Cerebellar nuclear complex (tissue), 1 donor: ENCODE measurements around the gene TRIM26.
"Not testable (repeated sequence)": the region's sequence is repeated elsewhere in the genome, so short reads cannot be mapped to it uniquely, and the experiment has no call there.

ENCODE experiments used
- DNase-seq, 2 experiments: peaks; one replicate each; lab custom pipeline; 2025; lab: John Stamatoyannopoulos, UW

Gene TRIM26

DNA sequence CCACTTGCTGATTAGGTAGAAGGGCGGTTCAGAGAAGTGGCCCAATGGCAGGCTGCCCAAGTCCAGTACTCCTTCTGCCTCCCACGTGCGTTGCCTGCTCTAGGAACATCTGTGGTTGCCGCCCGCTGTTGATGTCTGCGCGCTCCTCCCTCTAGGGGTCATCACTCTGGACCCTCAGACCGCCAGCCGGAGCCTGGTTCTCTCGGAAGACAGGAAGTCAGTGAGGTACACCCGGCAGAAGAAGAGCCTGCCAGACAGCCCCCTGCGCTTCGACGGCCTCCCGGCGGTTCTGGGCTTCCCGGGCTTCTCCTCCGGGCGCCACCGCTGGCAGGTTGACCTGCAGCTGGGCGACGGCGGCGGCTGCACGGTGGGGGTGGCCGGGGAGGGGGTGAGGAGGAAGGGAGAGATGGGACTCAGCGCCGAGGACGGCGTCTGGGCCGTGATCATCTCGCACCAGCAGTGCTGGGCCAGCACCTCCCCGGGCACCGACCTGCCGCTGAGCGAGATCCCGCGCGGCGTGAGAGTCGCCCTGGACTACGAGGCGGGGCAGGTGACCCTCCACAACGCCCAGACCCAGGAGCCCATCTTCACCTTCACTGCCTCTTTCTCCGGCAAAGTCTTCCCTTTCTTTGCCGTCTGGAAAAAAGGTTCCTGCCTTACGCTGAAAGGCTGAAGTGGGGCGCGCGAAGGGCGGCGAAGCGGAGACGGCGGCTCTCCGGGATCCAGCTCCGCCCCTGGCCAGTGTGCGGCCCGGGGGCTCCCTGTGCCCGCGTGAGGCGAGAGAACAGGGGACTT, 41.3 kb downstream of the TRIM26 start:
- DNase-seq = no peak

DNA sequence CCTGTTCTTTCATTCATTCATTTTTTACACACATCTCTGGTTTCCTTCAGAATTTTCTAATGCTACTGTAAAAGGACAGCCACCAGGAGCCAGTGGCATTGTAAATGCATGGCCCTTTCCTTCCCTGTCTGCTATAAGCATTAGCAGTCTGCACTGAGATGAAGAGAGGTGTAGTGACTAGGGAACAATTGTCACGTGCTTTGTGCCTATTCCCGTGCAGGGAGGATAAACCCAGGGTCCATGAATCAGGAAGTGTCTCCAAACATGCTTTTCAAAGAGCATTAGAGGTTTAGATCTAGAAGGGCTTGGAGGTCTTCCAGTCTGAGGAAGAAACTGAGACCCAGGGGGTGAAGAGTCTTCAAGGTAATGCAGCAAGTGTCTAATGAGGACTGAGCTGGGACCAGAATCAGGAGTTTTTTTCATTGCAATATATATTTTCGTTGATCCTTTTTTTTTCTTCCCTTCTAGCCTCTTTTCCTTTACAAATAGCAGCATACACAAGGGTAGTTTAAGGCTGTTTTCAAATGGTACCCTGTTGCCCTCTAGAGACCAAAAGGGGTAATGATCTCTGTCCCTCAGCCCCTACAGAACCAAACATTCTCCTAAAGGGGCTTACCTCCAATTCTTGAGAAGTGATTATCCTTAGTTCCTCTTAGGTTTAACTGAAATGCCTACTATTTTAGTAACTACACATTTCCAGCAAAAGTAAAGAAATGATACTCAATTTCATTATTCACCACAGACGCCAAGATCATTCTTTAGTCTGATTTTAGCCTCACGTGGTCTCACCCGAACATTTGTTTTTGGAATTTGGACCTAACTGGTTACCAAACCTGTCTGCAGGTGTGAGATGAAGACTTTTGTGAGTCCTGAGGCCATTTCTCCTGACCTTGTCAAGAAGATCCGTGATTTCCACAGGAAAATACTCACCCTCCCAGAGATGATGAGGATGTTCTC, 43.3 kb downstream of the TRIM26 start:
- DNase-seq = no peak

DNA sequence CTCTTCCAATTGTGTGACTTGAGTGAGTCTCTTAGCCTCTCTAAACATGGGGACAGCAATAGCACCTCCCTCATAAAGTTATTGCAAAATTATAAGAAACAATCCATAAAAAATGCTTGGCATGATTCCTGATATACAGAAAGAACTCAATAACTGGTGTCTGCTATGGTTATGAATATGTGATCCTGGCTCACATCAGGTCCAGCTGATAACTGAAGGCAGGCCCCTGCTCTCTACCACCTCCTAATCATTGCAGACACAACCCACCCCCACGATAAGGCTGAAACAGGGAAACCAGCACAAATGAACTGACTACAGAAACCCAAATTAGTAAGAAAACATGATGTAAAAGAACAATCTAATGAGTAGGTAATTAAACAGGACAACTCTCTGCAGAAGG, 44.5 kb downstream of the TRIM26 start:
- no peak for DNase-seq

- DNase-seq = no peak
These were observed 46.1 kb downstream of the TRIM26 start for GRCh38 chr6:30167101-30167500.

- not testable (repeated sequence) for DNase-seq
These were observed 48.0 kb downstream of the TRIM26 start for GRCh38 chr6:30165238-30165637.

DNA sequence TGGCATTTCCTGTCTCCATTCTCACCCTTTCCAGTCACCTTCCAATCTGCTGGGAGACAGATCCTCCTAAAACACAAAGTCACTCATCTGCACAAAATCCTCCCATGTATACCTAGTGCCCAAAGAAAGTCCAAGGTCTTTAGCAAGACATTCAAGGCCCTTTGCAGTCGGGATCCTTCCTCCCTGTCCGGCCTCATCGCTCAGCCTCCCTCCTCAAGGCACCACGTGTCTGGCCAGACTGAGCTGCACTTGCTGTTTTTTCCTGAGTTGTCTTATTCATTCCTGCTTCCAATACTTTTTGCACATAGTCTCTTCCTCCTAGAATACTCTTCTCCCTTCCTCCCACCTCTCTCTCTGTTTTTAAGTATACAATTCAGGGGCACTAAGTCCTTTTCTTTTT, 48.5 kb downstream of the TRIM26 start:
- DNase-seq = no peak

- no peak for DNase-seq
These were observed 49.1 kb downstream of the TRIM26 start for GRCh38 chr6:30163918-30164654.

DNA sequence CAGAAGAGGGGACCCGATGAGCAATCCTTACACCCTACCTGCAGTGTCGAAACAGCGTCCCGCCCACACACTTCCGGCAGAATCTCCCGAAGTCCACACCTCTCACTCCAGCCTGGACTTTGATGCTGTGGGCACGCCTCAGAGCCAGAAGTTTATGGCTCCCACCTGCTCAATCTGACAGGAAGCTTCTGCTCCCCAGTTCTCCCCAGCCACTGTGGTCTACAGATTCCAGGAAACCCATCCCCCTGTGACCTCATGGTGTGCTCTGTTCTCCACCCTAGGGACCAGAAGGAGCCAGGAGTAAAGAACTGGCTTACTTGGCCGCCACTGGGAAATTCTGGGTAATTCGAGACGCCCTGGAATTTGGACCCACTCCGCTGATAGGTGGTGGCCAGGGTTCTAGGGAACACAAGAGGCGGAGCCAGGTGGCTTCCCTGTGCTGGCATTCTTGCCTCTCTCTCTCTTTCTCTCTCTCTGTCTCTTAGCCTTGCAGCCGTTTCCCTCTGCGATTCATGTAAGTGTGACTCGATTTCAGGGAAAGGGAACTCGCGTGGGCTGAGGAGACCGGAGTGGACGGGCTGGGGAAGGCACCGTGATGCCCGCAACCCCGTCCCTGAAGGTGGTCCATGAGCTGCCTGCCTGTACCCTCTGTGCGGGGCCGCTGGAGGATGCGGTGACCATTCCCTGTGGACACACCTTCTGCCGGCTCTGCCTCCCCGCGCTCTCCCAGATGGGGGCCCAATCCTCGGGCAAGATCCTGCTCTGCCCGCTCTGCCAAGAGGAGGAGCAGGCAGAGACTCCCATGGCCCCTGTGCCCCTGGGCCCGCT, 49.9 kb downstream of the TRIM26 start, which contains the start of gene TRIM15:
Gene TRIM15 (plus strand): TSS at position 457 of the 828 bp plus-strand sequence. CDS start 139 bp downstream, at position 596.
- DNase-seq = no peak

DNA sequence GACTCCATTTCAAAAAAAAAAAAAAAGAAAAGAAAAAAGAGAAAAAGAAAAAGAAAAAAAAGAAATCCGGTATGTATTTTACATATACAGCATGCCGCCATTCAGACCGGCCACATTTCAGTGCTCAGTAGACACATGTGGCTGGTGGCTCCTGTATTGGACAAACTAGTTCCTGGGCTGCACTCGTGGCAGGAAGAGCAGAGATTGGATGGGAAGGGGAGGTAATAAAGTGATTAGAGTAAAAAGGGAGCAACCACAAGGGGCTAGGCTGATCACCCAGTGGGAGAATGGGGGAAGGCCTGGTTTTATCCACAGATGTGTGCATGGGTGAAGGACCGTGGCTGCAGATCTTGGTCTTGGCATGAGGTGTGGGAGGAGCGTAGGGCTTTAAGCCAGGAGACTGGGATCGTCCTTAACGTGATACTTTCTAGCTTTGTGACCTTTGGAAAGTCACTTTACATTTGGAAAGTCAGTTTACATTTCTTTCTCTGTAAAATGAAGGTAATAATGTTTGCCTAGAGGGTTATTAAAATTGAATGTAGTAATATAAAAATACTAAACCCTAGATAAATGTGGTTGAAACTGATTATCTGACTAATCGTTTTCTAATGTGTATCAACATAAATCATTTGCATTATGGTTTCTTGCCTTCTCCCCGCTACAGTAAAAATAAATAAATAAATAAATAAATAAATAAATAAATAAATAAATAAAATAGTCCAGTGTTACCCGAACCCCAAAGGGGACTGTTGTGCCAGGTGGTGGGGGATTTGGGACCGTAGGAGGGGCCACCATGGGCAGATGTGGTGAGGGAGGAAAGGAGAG, 50.7 kb downstream of the TRIM26 start:
- no peak for DNase-seq

DNA sequence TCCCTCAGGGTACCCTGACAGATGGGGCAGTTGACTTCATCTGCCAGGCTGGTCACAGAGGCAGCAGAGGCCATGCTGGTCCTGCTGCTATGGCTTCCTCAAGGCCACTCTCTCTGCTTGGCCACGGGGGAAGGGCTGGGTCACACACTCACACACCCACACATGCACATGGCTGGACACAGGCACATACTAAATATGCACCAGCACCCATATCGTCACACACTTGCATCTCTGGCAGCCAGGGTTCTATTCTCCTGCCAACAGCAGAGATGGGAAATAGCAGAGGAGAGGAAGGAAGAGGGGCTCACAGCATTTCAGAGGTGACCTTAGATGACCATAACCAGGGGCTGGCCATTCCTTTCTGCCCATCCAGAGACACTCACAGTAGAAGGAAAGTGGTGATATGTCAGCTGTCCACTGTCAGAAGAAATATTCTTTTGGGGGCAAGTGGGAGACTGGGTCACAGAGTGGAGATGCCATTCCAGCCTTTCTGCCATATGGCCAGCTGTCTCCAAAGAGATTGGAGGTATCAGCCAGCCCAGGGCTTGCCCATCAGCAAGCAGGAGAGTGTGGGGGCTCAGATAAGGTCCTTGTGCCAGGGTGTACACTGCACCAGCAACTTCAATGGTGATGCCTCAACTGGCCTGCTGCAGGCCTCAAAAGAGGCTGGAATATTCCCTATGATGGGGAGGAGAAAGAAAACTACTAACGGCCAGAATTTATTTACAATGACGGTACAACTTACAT, 52.2 kb downstream of the TRIM26 start, which contains the start of gene TRIM10:
Gene TRIM10 (minus strand): TSS at position 427 of the 747 bp plus-strand sequence. CDS start 353 bp downstream, at position 74.
- DNase-seq = no peak

DNA sequence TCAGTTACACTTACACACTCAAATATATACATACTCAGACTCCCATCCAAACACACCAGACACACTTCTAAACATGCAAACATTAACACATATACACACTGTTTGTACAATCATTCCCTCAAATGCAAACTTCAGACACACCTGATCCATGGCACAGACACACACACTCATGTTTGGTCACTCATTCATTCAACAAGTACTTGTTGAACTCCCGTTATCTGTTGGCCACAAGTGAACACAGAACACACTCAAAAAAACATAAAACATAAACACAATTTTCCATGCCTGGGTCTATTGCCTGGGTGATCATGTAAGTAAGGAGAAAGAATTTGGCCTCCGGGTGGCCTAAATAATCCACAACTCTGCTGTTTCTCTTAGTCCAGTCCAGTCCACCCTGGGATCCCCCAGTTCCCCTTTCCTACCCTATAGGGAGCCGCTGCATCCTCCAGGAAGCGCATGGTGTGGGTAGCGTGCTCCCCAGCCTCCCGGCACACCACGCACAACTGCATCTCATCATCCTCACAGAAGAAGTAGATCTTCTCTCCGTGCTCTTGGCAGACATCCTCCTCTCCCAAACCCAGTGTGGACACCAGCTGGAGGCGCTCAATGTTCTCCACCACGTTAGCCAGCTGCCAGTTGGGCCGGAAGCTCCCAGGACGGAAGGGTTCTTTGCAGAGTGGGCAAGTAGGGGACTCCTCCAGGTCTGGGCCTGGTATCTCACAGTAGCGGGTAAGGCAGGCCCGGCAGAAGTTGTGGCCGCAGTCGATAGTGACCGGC, 53.0 kb downstream of the TRIM26 start:
- DNase-seq = no peak

GRCh38 chr6:30158475-30159040, 54.6 kb downstream of the TRIM26 start:
- no peak for DNase-seq

DNA sequence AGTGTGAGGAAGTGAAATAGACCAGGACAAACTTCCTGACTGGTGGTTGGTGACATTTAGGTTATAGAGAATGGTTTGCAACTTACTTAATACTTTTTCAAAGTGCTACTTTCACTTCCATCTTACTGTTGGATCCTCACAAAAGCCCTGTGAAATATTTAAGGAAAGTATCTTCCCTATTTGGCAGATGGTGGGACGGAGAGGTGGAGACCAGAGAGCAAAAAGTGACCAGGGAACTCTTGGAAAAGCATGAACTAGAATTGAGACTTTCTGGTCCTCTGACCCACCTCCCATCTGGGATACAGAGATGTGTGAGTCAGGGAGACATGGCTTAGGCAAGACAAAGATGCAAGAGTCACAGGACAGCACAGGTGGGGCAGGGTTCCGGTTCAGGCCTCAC, 55.2 kb downstream of the TRIM26 start:
- DNase-seq = no peak

DNA sequence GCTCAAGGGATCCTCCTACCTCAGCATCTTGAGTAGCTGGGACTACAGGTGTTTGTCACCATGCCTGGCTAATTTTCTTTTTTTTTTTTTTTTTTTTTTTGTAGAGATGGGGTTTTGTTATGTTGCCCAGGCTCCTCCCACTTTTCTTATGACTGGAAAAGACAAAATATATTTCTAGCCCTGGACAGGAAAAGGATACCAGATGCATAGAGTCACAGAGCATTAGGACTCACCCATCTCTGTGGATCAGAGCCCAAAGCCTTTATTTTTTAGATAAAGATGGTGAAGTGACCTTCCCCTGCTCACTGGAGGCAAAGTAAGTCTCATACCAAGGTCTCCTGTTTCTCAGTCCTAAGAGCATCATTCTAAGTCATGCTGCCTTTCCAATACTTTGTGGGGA, 55.6 kb downstream of the TRIM26 start:
- DNase-seq = no peak

- DNase-seq = no peak
These were observed 56.4 kb downstream of the TRIM26 start for GRCh38 chr6:30156774-30157173.

DNA sequence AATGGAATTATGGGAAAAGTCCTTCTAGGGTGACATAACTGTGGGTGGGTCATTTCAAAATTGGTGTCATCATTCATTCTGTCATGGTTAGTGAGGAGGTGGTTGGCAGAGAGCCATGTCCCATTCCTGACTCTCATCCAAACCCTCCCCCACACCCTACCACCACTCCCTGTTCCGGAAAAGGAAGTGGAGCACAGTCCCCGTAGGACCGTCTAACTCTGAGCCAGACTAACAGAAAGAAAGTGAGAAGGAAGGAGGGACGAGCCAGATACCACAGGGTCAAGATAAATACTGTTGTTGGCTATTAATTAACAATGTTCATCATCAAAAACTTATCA, 57.0 kb downstream of the TRIM26 start:
- no peak for DNase-seq

GRCh38 chr6:30155520-30156261, 57.5 kb downstream of the TRIM26 start:
- DNase-seq = no peak
